Stimulated activated CD8-positive, alpha-beta memory T cell treated with anti-CD3 and anti-CD28 coated beads, Interleukin-2, amount 100 ng/mL, for 48 hours (primary cell): ENCODE measurements around the gene ANP32A.
"Not testable (repeated sequence)": the region's sequence is repeated elsewhere in the genome, so short reads cannot be mapped to it uniquely, and the experiment has no call there.

Experiments used
- DNase-seq, 2 donors: peaks; one replicate each; pipeline ENCODE4 v3.0.0-alpha.2; 2020; ENCODE audit warnings: low read depth in 2 of 2

The ANP32A gene

DNA sequence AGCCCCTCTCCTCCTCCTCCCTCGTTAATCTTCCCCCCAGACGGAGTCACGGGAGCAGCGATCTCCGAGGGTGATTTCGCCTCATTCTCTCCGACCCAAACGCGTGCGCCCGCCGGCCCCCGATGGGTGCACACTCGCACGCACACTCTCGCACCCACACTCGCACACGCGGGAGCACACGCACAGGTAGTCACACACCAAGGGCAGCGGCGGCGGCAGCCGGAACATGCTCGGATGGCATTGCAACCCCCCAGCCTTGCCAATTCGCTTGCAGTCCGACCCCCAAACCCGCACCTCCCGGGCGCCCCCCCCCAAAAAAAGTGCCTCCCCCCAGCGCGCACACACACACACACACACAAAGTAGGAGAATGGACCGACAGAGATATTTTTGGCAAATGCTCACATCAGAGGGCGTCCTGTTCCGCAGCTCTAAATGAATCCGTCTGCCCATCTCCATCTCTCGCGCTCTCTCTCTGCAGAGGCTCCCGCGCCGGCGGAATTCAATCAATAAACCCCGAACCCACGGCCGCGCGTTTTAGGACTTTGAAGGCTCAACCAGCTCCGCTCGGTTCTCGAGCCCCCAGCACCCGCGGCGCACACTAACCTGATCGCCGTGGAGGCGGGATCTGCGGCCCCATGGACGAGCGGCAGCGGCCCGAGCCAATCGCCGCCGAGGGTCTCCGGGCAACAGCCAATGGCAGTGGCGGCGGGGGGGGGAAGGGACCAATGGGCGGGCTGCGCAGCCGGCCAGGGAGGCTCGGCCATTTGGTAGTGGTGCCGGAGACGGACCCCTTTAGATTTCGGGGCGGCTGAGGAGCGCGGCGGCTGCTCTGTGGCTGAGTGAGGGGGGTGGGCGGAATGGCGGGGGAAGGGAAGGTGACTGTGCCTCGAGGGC, at the start of gene ANP32A:
TSS of gene ANP32A (minus strand) at position 601 of the 895 bp plus-strand sequence. CDS start at position 457, 144 bp downstream.
- peak; percentile 96 to 97 for DNase-seq

GRCh38 chr15:68868296-68868695, 47.6 kb upstream of the ANP32A start:
- no peak for DNase-seq

DNA sequence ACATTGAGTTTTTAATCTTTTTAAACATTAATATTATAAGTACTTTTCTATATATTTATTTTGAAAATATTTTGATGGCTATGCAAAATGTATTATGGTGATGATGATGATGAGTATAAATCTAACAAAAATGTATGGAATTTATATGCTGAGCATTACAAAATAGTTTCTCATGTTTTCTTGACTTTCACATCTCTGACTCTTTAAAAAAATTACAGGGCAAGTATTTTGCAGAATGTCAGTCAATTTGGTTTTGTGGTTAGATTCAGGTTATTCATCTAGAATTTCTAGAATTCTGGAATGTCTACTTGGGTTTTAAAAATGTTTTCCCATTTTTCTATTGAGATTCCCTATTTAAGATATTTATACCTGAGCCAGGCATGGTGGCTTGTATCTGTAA, 41.7 kb upstream of the ANP32A start:
- no peak for DNase-seq

GRCh38 chr15:68858666-68859065, 38.0 kb upstream of the ANP32A start:
- DNase-seq = not testable (repeated sequence)

DNA sequence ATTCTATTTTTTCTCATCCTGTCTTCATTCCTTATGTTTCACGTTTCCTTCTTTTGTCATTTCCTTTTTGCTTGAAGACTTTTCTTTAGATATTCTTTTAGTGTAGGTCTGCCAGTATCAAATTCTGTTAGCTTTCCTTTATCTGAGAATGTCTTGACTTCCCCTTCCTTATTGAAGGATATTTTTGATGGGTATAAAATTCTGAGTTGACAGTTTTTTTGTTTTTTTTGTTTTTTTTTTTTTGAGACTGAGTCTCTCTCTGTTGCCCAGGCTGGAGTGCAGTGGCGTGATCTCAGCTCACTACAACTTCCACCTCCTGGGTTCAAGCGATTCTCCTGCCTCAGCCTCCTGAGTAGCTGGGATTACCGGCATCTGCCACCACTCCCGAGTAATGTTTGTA, 36.7 kb upstream of the ANP32A start:
- DNase-seq = not testable (repeated sequence)

- no peak for DNase-seq
Observed at GRCh38 chr15:68852461-68852860, 31.8 kb upstream of the ANP32A start.

GRCh38 chr15:68851971-68852370, 31.3 kb upstream of the ANP32A start:
- no peak for DNase-seq

GRCh38 chr15:68849497-68849896, 28.8 kb upstream of the ANP32A start:
- DNase-seq = no peak

GRCh38 chr15:68846851-68847439, 26.2 kb upstream of the ANP32A start:
- no peak for DNase-seq

DNA sequence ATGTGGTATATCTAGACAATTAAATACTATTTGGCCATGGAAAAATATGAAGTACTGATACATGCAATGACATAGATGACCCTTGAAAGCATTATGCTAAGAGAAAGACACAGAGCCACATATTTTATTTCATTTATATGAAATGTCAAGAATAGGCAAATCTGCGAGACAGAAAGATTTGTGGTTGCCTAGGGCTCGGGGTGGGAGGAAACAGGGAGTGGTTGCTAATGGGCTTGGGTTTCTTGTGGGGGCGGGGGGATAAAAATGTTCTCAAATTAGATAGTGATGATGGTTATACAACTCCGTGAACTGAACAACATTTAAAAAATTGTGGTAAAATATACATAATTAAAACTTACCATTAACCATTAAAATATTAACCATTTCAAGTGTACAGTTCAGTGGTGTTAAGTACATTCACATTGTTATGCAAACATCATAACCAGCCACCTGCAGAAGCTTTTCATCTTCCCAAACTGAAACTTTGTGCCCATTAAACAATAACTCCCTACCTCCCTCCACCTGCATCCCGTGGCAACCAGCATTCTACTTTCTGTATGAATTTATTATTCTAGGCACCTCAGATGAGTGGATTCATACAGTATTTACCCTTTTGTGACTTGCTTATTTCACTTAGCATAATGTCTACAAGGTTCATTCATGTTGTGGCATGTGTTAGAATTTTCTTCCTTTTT, 24.3 kb upstream of the ANP32A start:
- no peak for DNase-seq

GRCh38 chr15:68843425-68844311, 23.0 kb upstream of the ANP32A start:
- DNase-seq = peak; percentile 13 to 16

DNA sequence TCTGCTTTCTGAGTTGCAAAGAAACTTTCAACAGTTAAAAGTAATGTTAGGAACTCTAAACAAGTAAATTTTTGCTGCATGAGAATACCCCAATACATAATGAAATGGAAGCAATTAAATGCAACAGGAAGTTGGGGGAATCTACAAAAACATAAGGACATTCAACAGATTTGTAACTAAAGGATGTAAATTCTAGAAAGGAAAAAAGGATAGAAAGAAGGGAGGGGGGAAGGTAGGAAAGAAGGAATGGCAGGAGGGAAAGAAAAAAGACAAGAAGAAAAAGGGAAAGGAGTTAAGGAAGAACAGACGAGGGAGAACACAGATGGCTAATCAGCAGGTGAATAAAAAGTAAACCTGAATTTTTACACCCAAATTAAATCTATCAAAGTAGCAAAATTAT, 22.3 kb upstream of the ANP32A start:
- no peak for DNase-seq

- no peak for DNase-seq
Observed at GRCh38 chr15:68834346-68834745, 13.7 kb upstream of the ANP32A start.

- no peak for DNase-seq
Observed at GRCh38 chr15:68833700-68834331, 13.1 kb upstream of the ANP32A start.

GRCh38 chr15:68830141-68830785, 9.6 kb upstream of the ANP32A start:
- DNase-seq = no peak

DNA sequence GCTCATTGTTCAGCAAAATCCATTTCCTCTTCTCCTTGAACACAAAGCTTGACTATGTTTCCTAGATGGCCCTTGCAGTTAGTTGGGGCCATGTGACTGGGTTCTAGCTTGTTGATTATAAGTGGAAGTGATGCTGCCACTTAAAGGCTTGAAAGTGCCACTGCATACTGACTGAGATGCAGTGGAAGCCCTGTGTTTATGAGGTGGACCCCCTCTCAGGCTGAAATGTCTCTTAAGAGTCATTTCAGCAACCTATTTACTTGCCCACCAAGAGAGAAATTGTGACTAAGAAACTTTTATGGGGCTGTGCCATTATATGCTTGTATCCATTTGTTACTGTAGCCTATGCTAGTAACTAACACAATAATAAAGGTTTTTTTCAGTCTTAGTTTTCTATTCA, 8.4 kb upstream of the ANP32A start:
- no peak for DNase-seq

GRCh38 chr15:68823561-68823960, 2.9 kb upstream of the ANP32A start:
- no peak for DNase-seq

GRCh38 chr15:68822818-68823217, 2.1 kb upstream of the ANP32A start:
- DNase-seq = no peak

GRCh38 chr15:68821841-68822381, 1.2 kb upstream of the ANP32A start:
- no peak for DNase-seq

GRCh38 chr15:68821190-68821840, 620 bp upstream of the ANP32A start:
- no peak for DNase-seq
